Esophagus squamous epithelium (tissue), 4 donors: ENCODE data around the gene GRIN1.

Source experiments
- CTCF ChIP-seq, 6 experiments: fragments of 450-650 bp in 4 of 6; fragments of 200-600 bp in 2 of 6; sonication (generic) in 2 of 6; IDR thresholded peaks; one replicate each; pipeline ENCODE4 v1.5.1; 2016 to 2019; ENCODE audit warnings: antibody characterized with exemption in 6 of 6, mild to moderate bottlenecking in 4 of 6, moderate library complexity in 4 of 6
- POLR2A ChIP-seq, 4 donors: fragments of 450-650 bp; IDR thresholded peaks; one replicate each; pipeline ENCODE4 v1.6.1; 2017; ENCODE audit warnings: antibody characterized with exemption in 4 of 4, mild to moderate bottlenecking in 4 of 4, moderate library complexity in 3 of 4

DNA sequence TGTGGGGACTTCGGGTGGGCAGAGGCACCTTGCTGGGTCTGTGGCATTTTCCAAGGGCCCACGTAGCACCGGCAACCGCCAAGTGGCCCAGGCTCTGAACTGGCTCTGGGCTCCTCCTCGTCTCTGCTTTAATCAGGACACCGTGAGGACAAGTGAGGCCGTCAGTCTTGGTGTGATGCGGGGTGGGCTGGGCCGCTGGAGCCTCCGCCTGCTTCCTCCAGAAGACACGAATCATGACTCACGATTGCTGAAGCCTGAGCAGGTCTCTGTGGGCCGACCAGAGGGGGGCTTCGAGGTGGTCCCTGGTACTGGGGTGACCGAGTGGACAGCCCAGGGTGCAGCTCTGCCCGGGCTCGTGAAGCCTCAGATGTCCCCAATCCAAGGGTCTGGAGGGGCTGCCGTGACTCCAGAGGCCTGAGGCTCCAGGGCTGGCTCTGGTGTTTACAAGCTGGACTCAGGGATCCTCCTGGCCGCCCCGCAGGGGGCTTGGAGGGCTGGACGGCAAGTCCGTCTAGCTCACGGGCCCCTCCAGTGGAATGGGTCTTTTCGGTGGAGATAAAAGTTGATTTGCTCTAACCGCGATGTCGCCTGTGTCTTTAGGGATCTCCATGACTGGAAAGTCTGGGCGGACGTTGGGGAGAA lies 30.2 kb upstream of the GRIN1 start:
- TF ChIP-seq CTCF (IDR thresholded peaks at IDR 0.05) (no peak), POLR2A (IDR thresholded peaks at IDR 0.05) (no peak)
